K562 (cell line): ENCODE measurements around the gene TOR1B. TPM values are rescaled to one million over a fixed set of nuclear protein-coding genes. Genes with fewer than 3 reads are reported as not detected.

ENCODE experiments used
- AFF1 ChIP-seq, 2 experiments: fragments of 450-650 bp; IDR thresholded peaks; 2 replicates each; pipeline ENCODE4 v1.6.1; 2018; ENCODE audit warnings: mild to moderate bottlenecking in 2 of 2, low read depth in 1 of 2; ENCODE audit not compliant: partially characterized antibody in 2 of 2
- CCNT2 ChIP-seq: IDR thresholded peaks from 2 replicates; pipeline ENCODE4 v1.6.1; 2011; ENCODE audit warnings: borderline replicate concordance, low read depth, mild to moderate bottlenecking, moderate library complexity, mixed read lengths, low read length; ENCODE audit not compliant: insufficient read length; ENCODE audit errors: extremely low read depth
- DIDO1 ChIP-seq: fragments of 450-650 bp; IDR thresholded peaks from 2 replicates; pipeline ENCODE4 v1.6.1; 2016; ENCODE audit warnings: low read depth, missing biosample characterization, missing genetic modification characterization
- FOXA3 ChIP-seq, 2 experiments: fragments of 450-650 bp in 1 of 2; sonication (generic) in 1 of 2; formaldehyde crosslinking; IDR thresholded peaks in 1 of 2; conservative IDR thresholded peaks in 1 of 2; 2 replicates each; pipeline versions ENCODE4 v1.4.0 to v1.8.0; 2020 to 2022; ENCODE audit warnings: mild to moderate bottlenecking in 2 of 2, missing genetic modification reagents in 1 of 2
- FOXK1 ChIP-seq: sonication (generic); formaldehyde crosslinking; IDR thresholded peaks from 2 replicates; pipeline ENCODE4 v1.8.0; 2022; ENCODE audit warnings: missing genetic modification reagents, mild to moderate bottlenecking, borderline replicate concordance
- MEF2A ChIP-seq: IDR thresholded peaks from 2 replicates; pipeline ENCODE4 v1.6.1; 2011; ENCODE audit warnings: low read depth, mild to moderate bottlenecking, low read length, moderate library complexity; ENCODE audit not compliant: control insufficient read depth
- MIER1 ChIP-seq: fragments of 450-650 bp; IDR thresholded peaks from 2 replicates; pipeline ENCODE4 v1.6.1; 2016; ENCODE audit warnings: antibody characterized with exemption, mild to moderate bottlenecking, low read depth
- PTRF ChIP-seq: fragments of 450-650 bp; IDR thresholded peaks from 2 replicates; pipeline ENCODE4 v1.6.1; 2016; ENCODE audit warnings: mild to moderate bottlenecking, missing genetic modification characterization, missing compliant biosample characterization
- SETDB1 ChIP-seq: IDR thresholded peaks from one replicate; pipeline ENCODE4 v1.6.1; 2012; ENCODE audit warnings: low read length, control low read depth, inconsistent platforms
- ZNF407 ChIP-seq: fragments of 450-650 bp; IDR thresholded peaks from 2 replicates; pipeline ENCODE4 v1.6.1; 2016; ENCODE audit warnings: low read depth
- ZNF589 ChIP-seq: fragments of 200-800 bp; sonication (Bioruptor generic); IDR thresholded peaks from 2 replicates; pipeline ENCODE4 v1.6.1; 2016; ENCODE audit warnings: low read depth, missing genetic modification characterization, missing compliant biosample characterization
- ZSCAN29 ChIP-seq: fragments of 450-650 bp; IDR thresholded peaks from 2 replicates; pipeline ENCODE4 v1.6.1; 2017
- polyA plus RNA-seq, 8 experiments: library from polyadenylated mRNA; depleted of rRNA in 4 of 8; stranded (reverse) in 5 of 8; unstranded in 3 of 8; fragments of >200 nt; fragmentation: Nextera tagmentation in 2 of 8; fragmentation: Illumina TruSeq in 1 of 8; extraction: Ambion mirVana in 2 of 8; extraction: Trizol in 1 of 8; gene quantifications; 2 replicates each; pipeline versions ENCODE4 v1.2.1 to v1.2.3, GENCODE V29; 2011 to 2014; ENCODE audit warnings: inconsistent platforms in 1 of 8, missing spikeins in 1 of 8
- total RNA-seq, 7 experiments: library from RNA; depleted of rRNA in 6 of 7; stranded (reverse); fragments of >200 nt in 6 of 7; fragmentation: Illumina TruSeq in 2 of 7; extraction: Trizol in 2 of 7; gene quantifications; 2 replicates each; pipeline versions ENCODE4 v1.2.1 to v1.2.3, GENCODE V29; 2011 to 2021; ENCODE audit warnings: low replicate concordance in 1 of 7
- TF ChIP-seq, protein P1 (sequence below): sonication (generic); formaldehyde crosslinking; IDR thresholded peaks from 2 replicates; pipeline ENCODE4 v1.8.1; 2023; ENCODE audit warnings: mild to moderate bottlenecking, missing genetic modification reagents

Gene TOR1B
- total and polyA plus RNA-seq, 9 of the 15 experiments (the other 6 are each of a cell fraction or from before 2014, with no cell fraction given), result 4.2 to 36.5 (median 24.6) TPM

DNA sequence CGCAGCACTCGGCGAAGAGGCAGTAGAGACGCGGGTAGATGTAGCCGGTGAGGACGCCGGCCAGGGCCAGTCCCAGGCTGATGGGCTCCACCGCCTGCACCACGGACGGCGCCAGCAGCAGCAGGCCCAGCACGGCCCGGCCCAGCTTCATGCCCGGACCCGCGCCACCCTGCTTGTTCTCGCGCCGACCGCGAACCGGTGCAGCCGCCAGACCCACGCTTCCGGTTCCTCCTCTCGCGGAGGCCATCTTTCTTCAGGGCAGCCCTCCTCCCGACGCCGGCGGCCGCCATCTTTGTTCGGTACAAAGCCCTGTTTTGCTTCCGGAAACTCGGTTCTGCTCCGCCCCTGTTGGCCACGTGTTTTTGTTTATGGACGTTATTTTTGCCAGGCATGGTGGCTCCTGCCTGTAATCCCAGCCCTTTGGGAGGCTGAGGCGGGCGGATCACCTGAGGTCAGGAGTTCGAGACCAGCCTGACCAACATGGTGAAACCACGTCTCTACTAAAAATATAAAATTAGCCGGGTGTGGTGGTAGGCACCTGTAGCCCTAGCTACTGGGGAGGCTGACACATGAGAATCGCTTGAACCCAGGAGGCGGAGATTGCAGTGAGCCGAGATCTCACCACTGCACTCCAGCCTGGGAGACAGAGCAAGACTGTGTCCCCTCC is 21.1 kb downstream of the TOR1B start, which contains the start of gene TOR1A (continued):
- TF ChIP-seq CCNT2 (peak; percentile 71), ZNF407 (no peak), AFF1 (IDR thresholded peaks at IDR 0.05; ENCODE audit: low read depth in 1 of 2, partially characterized antibody in 2 of 2) (peak in 1 of 2 experiments; percentile 79), FOXA3 (CRISPR knock-in tag; conservative IDR thresholded peaks at IDR 0.05 in 1 of 2, IDR thresholded peaks at IDR 0.05 in 1 of 2) (peak in 1 of 2 experiments; percentile 77; a peak in 1 of 4 replicates), PTRF (tag) (no peak), DIDO1 (tag) (peak; percentile 86), MEF2A (no peak), ZNF589 (CRISPR knock-in tag) (no peak), FOXK1 (CRISPR knock-in tag) (peak; percentile 99), MIER1 (no peak), ZSCAN29 (peak; percentile 92), SETDB1 (no peak)
- TF ChIP-seq, protein P1, sequence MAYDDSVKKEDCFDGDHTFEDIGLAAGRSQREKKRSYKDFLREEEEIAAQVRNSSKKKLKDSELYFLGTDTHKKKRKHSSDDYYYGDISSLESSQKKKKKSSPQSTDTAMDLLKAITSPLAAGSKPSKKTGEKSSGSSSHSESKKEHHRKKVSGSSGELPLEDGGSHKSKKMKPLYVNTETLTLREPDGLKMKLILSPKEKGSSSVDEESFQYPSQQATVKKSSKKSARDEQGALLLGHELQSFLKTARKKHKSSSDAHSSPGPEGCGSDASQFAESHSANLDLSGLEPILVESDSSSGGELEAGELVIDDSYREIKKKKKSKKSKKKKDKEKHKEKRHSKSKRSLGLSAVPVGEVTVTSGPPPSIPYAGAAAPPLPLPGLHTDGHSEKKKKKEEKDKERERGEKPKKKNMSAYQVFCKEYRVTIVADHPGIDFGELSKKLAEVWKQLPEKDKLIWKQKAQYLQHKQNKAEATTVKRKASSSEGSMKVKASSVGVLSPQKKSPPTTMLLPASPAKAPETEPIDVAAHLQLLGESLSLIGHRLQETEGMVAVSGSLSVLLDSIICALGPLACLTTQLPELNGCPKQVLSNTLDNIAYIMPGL (CRISPR knock-in tag), result 0 out of 2 replicates have a peak, but pooled peaks have one; percentile 63
